ENCODE results near the gene SDCBP2.

DNA sequence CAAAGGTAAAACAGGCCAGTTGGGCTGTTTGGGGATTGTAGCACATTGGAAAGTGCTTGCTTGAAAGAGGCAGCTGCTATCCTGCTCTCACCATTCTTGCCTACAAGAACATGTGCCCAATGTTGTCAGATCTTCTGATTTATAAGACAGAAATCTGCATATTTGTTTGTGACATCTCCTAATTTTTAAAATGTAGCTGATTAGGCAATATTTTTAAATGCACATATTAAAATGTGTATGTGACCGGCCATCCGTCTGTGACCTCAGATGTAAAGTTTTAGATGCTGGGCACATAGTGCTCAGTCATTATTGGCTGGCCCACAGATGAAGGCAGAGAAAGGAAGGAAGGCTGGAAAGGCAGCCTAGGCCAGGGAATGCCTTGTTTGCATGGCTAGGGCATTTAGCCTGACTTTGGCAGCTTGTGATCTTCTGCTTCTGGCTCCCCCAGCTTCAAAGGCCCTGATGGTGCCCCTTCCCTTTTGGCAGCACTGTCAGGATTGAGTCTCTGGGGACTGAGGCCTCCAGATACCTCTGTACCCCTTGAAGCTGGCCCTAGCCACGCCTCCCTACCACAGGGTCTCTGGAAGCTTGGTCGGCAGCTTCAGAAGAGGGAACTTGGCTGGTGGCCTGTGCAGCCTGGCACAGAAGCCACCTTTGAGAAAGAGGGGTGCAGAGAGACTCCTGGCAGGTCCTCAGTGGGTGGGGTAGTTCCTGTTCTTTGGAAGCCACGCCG, 56.4 kb downstream of the SDCBP2 start:
- TF ChIP-seq TCF12 (IDR thresholded peaks at IDR 0.05) (no peak), NFIC (IDR thresholded peaks at IDR 0.05; ENCODE audit: borderline replicate concordance) (no peak), EZH2phosphoT487 (IDR thresholded peaks at IDR 0.05; ENCODE audit: borderline replicate concordance, low read depth) (no peak), CHD2 (IDR thresholded peaks at IDR 0.05; ENCODE audit: low read length, partially characterized antibody) (no peak), YY1 (IDR thresholded peaks at IDR 0.05; ENCODE audit: low read depth) (no peak), JUND (IDR thresholded peaks at IDR 0.05) (no peak), POLR2AphosphoS5 (IDR thresholded peaks at IDR 0.05; ENCODE audit: low read depth, low read length) (no peak), RCOR1 (IDR thresholded peaks at IDR 0.05; ENCODE audit: low read length) (no peak), EP300 (IDR thresholded peaks at IDR 0.05; ENCODE audit: borderline replicate concordance in 1 of 2, low read depth in 1 of 2, low read length in 1 of 2) (no peak)
- TF ChIP-seq, protein P1, sequence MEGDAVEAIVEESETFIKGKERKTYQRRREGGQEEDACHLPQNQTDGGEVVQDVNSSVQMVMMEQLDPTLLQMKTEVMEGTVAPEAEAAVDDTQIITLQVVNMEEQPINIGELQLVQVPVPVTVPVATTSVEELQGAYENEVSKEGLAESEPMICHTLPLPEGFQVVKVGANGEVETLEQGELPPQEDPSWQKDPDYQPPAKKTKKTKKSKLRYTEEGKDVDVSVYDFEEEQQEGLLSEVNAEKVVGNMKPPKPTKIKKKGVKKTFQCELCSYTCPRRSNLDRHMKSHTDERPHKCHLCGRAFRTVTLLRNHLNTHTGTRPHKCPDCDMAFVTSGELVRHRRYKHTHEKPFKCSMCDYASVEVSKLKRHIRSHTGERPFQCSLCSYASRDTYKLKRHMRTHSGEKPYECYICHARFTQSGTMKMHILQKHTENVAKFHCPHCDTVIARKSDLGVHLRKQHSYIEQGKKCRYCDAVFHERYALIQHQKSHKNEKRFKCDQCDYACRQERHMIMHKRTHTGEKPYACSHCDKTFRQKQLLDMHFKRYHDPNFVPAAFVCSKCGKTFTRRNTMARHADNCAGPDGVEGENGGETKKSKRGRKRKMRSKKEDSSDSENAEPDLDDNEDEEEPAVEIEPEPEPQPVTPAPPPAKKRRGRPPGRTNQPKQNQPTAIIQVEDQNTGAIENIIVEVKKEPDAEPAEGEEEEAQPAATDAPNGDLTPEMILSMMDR (IDR thresholded peaks at IDR 0.05) = no peak
- TF ChIP-seq, protein P2, sequence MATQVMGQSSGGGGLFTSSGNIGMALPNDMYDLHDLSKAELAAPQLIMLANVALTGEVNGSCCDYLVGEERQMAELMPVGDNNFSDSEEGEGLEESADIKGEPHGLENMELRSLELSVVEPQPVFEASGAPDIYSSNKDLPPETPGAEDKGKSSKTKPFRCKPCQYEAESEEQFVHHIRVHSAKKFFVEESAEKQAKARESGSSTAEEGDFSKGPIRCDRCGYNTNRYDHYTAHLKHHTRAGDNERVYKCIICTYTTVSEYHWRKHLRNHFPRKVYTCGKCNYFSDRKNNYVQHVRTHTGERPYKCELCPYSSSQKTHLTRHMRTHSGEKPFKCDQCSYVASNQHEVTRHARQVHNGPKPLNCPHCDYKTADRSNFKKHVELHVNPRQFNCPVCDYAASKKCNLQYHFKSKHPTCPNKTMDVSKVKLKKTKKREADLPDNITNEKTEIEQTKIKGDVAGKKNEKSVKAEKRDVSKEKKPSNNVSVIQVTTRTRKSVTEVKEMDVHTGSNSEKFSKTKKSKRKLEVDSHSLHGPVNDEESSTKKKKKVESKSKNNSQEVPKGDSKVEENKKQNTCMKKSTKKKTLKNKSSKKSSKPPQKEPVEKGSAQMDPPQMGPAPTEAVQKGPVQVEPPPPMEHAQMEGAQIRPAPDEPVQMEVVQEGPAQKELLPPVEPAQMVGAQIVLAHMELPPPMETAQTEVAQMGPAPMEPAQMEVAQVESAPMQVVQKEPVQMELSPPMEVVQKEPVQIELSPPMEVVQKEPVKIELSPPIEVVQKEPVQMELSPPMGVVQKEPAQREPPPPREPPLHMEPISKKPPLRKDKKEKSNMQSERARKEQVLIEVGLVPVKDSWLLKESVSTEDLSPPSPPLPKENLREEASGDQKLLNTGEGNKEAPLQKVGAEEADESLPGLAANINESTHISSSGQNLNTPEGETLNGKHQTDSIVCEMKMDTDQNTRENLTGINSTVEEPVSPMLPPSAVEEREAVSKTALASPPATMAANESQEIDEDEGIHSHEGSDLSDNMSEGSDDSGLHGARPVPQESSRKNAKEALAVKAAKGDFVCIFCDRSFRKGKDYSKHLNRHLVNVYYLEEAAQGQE (IDR thresholded peaks at IDR 0.05; ENCODE audit: low read depth, low read length) = no peak
